Measurements from ENCODE around the gene PKNOX2. TPM values are rescaled to one million over a fixed set of nuclear protein-coding genes. Genes with fewer than 3 reads are reported as not detected.
A peak's percentile ranks its signal among the peaks of the same experiment; 100 is the strongest.

PKNOX2 gene
- total RNA-seq, 4 donors from 2014 or later, result 1.2 to 5.7 (median 2.2) TPM

DNA sequence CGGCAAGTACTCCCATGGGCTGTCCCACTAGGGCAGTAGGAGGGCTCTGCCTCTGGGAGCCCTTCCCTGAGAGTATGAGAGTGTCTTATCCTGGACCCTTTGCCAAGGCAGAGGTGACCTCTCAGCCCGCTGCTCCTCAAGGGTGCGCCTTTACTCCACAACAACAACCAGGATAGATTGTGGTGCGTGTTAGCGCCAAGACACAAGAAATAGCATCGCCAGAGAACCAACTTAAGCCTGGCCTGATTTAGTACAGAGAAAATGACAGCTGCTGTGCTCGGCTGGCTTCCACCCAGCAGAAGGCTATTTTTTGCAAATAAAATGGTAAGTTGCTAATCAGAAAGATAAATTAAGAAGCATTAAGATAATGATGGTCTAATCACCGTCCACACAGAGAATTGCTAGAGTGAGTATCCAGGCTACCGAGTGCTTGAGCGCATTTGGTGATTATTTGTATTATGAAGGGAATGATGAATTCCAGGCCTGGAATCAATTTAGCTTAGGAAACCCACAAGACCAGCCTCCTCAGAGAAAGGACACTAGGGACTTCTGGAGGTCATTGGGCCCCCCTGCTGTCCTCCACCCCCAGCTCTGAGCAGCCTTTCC, 119.8 kb downstream of the PKNOX2 start:
- no peak for ATAC-seq
- 90 to 97% methylated on average over 7 to 9 of the region's 10 CpGs for WGBS, 2 donors (ENCODE audit: low coverage in 1 of 2)
- no peaks in the 10 kb centered on the region for H3K36me3 ChIP-seq
- H3K27ac ChIP-seq, result no peak overlapping the region
- no peak for TF ChIP-seq EP300 (IDR thresholded peaks at IDR 0.05)
- TF ChIP-seq, protein P1, sequence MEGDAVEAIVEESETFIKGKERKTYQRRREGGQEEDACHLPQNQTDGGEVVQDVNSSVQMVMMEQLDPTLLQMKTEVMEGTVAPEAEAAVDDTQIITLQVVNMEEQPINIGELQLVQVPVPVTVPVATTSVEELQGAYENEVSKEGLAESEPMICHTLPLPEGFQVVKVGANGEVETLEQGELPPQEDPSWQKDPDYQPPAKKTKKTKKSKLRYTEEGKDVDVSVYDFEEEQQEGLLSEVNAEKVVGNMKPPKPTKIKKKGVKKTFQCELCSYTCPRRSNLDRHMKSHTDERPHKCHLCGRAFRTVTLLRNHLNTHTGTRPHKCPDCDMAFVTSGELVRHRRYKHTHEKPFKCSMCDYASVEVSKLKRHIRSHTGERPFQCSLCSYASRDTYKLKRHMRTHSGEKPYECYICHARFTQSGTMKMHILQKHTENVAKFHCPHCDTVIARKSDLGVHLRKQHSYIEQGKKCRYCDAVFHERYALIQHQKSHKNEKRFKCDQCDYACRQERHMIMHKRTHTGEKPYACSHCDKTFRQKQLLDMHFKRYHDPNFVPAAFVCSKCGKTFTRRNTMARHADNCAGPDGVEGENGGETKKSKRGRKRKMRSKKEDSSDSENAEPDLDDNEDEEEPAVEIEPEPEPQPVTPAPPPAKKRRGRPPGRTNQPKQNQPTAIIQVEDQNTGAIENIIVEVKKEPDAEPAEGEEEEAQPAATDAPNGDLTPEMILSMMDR (IDR thresholded peaks at IDR 0.05), result no peak
- TF ChIP-seq POLR2A (IDR thresholded peaks at IDR 0.05), result no peak
- no peak overlapping the region for H3K4me3 ChIP-seq
- H3K9me3 ChIP-seq, result no peaks in the 10 kb centered on the region
- no peaks in the 10 kb centered on the region for H3K27me3 ChIP-seq
- peaks cover 0 to 21% (median 0%) of the 10 kb centered on the region in 3 donors for H3K4me1 ChIP-seq

DNA sequence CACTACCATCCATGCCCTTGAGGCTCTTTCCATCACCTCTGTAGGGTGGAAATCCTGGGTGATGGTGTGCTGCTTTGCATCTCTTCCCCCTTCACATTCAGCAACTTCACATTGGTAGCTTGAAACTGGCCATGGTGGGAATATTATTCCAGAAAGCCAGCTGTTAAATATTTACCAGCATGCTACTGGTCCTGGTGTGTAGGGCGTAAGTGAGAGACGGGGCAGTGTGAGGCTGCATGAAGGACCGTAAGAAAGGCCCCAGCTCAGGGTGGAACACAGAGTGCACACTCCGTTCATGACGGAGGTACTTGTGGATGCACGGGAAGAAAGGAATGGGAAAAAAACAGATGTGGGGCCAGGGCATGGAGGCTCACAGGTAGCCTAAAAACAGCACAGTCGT, 121.3 kb downstream of the PKNOX2 start:
- H3K27me3 ChIP-seq, result no peaks in the 10 kb centered on the region
- peaks cover 0 to 21% (median 0%) of the 10 kb centered on the region in 3 donors for H3K4me1 ChIP-seq
- H3K4me3 ChIP-seq, result no peak overlapping the region
- ATAC-seq, result no peak
- no peaks in the 10 kb centered on the region for H3K9me3 ChIP-seq
- no peak for TF ChIP-seq EP300 (IDR thresholded peaks at IDR 0.05)
- TF ChIP-seq, protein P1 (IDR thresholded peaks at IDR 0.05), result no peak
- TF ChIP-seq POLR2AphosphoS5 (IDR thresholded peaks at IDR 0.05), result no peak
- TF ChIP-seq POLR2A (IDR thresholded peaks at IDR 0.05), result no peak
- no peaks in the 10 kb centered on the region for H3K36me3 ChIP-seq
- 90 to 94% methylated on average over 4 to 7 of the region's 7 CpGs for WGBS, 2 donors (ENCODE audit: low coverage in 1 of 2)
- no peak overlapping the region for H3K27ac ChIP-seq

GRCh38 chr11:125286486-125286885, 121.9 kb downstream of the PKNOX2 start:
- Histone ChIP-seq H3K27ac (no peak overlapping the region), H3K9me3 (no peaks in the 10 kb centered on the region), H3K27me3 (no peaks in the 10 kb centered on the region), H3K36me3 (no peaks in the 10 kb centered on the region), H3K4me1 (peaks cover 0 to 21% (median 0%) of the 10 kb centered on the region in 3 donors), H3K4me3 (no peak overlapping the region)
- ATAC-seq, result no peak
- WGBS, 2 donors (ENCODE audit: low coverage in 1 of 2), result 54 to 100% methylated on average over 1 to 3 of the region's 8 CpGs
- TF ChIP-seq EP300 (IDR thresholded peaks at IDR 0.05) (no peak), POLR2A (IDR thresholded peaks at IDR 0.05) (no peak), POLR2AphosphoS5 (IDR thresholded peaks at IDR 0.05) (no peak)
- TF ChIP-seq, protein P1 (IDR thresholded peaks at IDR 0.05), result no peak

GRCh38 chr11:125287491-125288210, 123.1 kb downstream of the PKNOX2 start:
- peaks cover 0 to 21% (median 0%) of the 10 kb centered on the region in 3 donors for H3K4me1 ChIP-seq
- 40 to 64% methylated on average over 1 to 5 of the region's 11 CpGs for WGBS, 2 donors (ENCODE audit: low coverage in 1 of 2)
- no peaks in the 10 kb centered on the region for H3K27me3 ChIP-seq
- no peak for ATAC-seq
- H3K36me3 ChIP-seq, result no peaks in the 10 kb centered on the region
- no peaks in the 10 kb centered on the region for H3K9me3 ChIP-seq
- H3K4me3 ChIP-seq, result no peak overlapping the region
- H3K27ac ChIP-seq, result peak overlapping the region in 2 of 4 donors; percentile 31 to 50
- TF ChIP-seq EP300 (IDR thresholded peaks at IDR 0.05), result no peak
- TF ChIP-seq, protein P1 (IDR thresholded peaks at IDR 0.05), result no peak
- TF ChIP-seq POLR2AphosphoS5 (IDR thresholded peaks at IDR 0.05), result no peak
- TF ChIP-seq POLR2A (IDR thresholded peaks at IDR 0.05), result no peak

Measured in gastroesophageal sphincter (tissue), 4 donors.